OCI-M1 (cell line): ENCODE results near the gene MT1HL1.
"Not testable (repeated sequence)": the region's sequence is repeated elsewhere in the genome, so short reads cannot be mapped to it uniquely, and the experiment has no call there.

ENCODE experiments used
- DNase-seq: peaks from one replicate; lab custom pipeline; 2025; lab: John Stamatoyannopoulos, UW

MT1HL1 gene

GRCh38 chr1:236975461-236975860 is 28.8 kb downstream of the MT1HL1 start:
- DNase-seq, result no peak

DNA sequence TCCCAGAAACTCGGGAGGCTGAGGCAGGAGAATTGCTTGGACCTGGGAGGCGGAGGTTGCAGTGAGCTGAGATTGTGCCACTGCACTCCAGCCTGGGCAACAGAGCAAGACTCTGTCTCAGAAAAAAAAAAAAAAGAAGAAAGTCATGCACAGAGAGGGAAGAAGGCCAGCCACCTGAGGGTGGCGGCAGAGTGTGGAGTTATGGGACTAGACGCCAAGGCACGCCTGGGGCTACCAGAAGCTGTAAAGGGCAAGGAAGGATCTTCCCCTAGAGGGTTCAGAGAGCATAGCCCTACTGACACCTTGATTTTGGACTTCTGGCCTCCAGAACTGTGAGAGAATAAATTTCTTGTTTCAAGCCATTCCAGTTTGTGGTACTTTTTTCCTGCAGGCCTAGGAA is 30.2 kb downstream of the MT1HL1 start:
- DNase-seq, result not testable (repeated sequence)

DNA sequence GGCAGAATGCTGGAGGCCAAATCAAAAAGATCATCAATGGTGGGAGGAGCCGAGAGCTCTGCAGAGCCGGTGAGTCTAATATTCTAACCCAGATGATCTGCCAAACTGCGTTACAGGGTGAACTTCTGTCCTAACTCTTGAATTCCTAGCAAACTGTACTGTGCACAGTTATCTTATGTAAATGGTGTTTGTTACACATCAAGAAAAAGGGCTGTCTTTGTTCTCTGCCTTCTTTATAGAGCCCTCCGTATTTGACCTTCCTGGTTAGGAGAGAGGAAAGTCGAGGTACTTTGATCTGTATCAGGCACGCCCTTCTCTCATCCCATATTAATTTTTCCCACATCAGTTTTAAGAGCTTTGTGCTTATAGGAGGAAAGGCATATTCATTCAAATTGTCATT is 37.6 kb downstream of the MT1HL1 start:
- no peak for DNase-seq

DNA sequence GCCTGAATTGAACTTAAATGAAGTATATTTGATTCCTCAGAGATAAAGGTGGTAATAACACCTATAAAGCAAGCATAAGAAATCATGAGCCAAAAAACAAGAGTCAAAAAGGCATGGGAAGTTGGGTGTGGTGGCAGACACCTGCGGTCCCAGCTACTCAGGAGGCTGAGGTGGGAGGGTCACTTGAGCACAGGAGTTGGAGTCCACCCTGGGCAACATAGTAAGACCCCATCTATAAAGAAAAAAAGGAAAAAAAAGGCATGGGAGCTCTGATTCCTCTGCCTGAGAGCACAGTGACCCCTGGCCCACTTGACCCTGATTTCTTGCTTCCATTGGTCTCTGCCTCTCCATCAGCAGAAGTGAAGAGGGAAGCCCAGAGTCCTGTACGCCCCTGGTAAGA is 40.3 kb downstream of the MT1HL1 start:
- DNase-seq, result no peak

DNA sequence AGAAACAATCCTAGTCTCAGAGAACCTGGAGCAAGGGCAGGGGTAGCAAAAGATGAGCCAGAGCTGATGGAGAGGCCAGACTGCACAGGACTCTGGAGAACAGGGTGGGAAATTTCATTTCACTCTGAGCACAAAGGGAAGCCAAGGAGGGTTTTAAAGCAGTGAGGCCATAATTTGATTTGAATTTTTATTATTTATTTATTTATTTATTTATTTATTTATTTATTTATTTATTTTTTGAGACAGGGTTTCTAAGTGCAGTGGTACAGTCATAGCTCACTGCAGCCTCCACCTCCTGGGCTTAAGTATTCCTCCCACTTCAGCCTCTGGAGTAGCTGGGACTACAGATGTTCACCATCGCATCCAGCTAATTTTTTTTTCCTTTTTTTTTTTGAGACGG is 45.1 kb downstream of the MT1HL1 start:
- no peak for DNase-seq

GRCh38 chr1:236957235-236957634 is 47.0 kb downstream of the MT1HL1 start:
- DNase-seq, result no peak
